IPS-NIHi7 (cell line): ENCODE data around the gene EPAS1.
A peak's percentile ranks its signal among the peaks of the same experiment; 100 is the strongest.

Experiments used
- DNase-seq: peaks from one replicate; pipeline ENCODE4 v3.0.0; 2012; ENCODE audit warnings: mixed read lengths; ENCODE audit errors: extremely low spot score

Gene EPAS1

DNA sequence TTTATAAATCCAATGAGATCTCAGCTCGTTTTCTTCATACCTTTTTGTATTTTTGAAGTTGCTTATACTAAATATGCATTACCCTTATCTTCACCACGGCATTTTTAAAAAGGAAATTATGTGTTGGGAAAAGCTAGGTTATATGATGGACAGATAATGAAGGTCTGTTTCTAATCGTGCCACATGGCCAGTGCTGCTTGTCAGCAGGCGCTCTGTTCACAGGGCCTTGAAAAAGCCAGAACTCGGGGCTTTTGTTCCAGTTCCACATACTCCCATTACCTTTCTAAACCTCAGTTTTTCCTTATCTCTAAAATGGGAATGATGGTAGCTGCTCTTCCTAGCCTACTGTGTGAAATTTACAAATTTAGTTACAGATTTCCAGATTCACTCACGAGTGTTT, 42.0 kb downstream of the EPAS1 start:
- DNase-seq = no peak

DNA sequence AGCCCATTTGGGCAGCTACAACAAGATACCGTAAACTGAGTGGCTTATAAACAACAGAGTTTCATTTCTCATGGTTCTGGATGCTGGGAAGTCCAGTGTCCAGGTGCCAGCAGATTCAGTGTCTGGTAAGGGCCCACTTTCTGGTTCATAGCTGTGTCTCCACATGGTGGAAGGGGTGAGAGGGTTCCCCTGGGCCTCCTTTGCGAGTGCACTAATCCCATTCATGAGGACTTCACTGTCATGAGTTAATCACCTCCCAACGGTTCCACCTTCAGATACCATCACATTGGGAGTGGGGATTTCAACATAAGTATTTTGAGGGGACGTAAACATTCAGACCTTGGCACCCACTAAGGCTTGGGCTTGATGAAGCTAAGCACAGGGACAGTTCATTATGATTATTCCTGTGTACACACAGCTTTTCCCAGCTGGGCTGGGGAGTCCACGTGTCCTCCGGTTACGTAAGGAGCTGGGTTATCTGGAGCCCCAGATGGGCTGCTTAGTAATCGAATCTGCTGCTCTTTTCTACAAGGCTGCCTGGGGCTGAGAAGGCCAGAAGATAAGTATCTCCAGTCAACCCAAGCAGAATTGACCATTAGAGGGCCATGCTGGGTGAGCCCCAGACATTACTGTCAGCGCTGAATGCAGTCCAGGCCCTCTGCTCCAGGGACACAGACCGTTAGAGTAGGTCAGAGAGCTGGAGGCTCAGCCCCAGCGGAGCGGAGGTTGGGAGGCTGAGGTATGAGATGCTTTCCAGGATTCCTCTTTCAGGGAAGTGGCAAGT, 42.7 kb downstream of the EPAS1 start:
- DNase-seq = peak; percentile 24

DNA sequence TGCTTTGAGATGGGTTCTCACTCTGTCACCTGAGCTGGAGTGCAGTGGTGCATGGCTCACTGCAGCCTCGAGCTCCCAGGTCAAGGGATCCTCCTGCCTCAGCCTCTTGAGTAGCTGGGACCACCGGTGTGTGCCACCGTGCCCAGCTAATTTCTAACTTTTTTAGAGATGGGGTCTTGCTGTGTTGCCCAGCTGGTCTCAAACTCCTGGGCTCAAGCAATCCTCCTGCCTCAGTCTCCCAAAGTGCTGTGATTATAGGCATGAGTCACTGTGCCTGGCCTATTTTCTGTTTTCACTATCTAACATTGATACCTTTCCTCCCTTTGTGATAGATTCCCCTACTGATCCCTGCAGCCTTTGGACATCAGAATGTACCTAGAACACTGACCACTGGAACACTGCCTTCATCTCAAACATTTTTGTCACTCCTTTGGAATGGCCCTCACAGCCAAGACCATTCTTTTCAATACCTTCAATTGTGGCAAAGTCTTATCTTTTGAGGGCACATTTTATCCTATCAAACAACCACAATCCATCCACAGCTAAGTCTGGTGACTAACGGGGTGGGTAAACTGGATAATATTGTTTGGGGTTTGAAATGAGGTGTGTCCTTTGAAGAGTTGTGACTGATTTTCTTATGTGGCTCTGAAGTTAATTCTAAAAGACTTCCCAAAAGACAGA, 43.7 kb downstream of the EPAS1 start:
- no peak for DNase-seq

DNA sequence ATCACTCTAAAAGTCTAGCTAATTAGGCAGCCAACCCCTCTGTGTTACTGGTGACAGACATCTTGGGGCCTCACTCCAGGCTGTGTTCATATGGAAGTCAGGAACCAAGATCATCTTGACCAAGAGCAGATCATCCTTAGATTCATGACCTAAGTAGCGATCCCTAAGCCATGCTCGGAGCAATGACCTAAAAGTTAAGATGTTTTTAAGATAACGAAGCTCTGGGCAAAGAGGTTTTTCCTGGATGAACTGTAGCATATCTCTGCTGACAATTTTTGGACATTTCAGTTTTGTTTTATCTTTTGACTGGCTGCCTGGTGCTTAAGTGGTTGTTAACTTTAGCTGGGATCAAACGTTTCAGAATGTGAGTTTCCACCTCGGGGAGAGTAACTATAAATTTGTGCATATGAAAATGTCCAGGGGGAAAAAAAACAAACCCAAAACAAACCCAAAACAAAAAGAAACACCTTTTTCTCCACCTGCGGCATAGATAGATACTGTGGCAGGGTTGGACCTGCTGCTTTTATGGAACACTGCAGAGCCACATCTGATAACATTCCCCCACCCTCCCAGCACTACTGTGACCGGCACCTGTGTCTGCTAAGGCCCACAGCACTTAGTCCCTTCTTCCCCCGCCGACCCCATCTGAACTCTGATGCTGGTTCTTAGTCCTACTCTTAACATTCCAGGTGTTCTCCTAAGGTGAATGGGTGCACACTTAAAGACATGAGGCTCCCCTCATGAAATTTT, 45.5 kb downstream of the EPAS1 start:
- DNase-seq = no peak

DNA sequence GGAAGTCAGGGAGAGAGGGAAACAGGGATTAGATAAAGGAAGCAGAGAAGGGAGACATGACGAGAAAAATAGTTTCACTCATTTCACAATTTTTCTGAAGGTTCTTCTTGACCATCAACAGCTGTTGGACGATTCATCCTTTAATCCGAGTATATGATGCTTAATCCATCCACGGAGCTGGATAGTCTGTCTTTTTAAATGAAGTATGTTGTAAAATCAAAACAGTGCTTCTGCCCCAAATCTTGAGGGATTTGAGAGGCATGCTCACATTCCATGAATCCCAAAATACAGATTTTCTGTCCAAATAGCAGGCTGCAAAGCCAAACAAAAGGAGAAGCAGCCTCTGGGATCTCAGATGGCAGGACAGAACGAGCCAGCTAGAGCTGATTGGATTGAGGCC, 47.5 kb downstream of the EPAS1 start:
- no peak for DNase-seq

DNA sequence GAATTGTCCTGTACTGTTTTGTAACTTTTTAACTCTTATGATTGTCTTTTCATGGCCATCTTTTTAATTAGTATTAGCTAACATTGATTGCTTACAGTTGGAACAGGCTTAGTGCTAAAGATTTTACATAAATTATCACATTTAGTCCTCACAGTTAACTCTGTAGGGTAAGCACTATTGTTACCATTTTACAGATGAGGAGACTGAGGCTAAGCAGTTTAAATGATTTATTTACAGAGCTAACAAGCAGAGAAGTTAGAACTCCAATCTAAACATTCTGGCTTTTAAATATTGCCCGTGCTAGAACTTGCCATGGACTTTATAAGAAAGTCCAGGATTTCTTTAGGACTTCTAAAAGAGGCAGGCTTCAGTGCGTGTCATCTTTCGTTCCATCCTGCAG, 48.6 kb downstream of the EPAS1 start:
- DNase-seq = no peak

DNA sequence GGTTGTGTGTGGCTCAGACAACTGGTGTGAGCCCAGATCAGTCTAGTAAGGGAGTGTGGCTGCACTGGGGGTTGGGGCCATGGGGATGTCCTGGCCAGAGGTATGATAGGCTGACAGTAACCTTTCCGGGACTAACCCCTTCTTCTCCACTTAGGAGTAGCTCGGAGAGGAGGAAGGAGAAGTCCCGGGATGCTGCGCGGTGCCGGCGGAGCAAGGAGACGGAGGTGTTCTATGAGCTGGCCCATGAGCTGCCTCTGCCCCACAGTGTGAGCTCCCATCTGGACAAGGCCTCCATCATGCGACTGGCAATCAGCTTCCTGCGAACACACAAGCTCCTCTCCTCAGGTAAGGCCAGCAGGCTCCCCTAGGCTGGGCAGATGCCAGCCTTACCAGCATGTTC, 49.5 kb downstream of the EPAS1 start:
- DNase-seq = no peak

DNA sequence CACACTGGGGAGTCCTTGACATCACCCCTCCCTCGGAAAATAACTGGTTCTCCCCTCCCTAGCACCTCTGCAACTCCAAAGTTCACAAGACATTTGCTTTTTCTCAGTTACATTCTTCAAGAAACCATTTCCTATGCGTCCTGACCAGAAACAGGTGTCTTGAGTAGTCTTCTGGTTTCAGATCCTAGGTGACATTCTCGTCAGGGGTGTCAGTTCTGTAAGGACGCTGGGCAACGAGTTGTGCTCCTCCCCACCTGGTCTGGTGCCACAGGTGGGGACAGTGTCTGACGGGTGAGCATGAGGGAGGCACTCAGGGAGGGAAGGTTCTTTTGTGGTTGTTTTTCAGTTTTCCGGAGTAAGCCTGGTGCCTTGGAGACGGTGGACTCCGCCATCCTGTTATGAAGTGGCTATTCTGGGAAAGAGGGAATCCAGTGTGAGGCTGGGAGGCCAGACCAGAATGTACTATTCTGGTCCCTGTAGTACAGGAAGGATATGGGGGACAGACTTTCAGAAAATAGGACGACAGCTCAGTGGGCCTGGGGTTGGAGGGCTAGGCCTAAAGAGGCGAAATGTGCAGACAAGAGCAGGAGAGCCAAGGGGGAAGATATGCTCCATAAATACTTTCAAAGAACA, 50.6 kb downstream of the EPAS1 start:
- DNase-seq = no peak

DNA sequence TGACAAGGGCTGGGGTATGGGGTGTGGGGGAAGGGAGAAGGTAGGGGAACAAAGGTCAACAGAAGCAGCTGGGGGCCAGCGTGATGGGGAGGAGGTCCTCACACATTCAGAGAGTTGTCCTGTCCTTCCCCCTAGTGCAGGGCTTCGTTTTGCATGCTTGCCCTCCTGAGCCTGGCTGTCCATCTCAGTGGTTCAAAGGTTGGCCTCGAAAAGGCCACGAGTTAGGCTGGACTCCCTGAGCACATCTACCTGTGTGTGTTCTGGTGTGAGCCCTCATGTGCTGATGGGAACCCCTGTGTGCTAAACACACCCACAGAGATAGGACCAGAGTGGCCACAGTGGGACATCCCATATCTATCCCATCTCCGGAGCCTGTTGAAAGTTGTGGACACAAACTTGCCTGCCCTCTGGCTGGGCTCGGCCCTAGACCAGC, 51.9 kb downstream of the EPAS1 start:
- no peak for DNase-seq

DNA sequence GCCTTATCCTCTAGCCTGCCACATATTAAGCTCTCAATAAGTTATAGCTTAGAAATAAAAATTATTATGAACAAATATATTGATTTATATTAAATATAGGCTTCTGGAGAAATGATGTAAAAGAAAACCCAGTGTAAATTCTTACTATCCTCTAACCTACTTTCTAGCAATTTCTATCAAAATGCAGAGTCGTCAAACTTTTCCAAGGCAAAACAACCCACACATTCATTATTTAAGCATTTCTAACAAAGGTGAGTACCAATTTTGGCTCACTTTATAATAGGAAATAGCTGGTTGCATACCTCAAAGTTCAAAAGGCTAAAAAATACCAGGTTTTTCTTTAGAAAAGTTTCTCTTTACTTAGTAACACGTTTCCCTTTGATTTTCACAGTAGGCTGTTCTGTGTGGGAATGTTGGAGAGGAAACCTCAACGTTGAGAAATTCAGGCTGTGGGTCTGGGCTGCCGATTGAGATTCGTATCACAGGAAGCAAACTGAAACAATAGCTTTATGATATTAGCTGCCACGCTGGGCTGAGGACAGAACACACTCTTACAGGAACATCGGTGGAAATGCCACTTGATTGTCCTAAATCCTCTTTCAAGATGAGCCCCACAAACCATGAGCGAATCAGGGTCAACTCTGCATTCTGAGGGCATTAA, 53.0 kb downstream of the EPAS1 start:
- DNase-seq = no peak

DNA sequence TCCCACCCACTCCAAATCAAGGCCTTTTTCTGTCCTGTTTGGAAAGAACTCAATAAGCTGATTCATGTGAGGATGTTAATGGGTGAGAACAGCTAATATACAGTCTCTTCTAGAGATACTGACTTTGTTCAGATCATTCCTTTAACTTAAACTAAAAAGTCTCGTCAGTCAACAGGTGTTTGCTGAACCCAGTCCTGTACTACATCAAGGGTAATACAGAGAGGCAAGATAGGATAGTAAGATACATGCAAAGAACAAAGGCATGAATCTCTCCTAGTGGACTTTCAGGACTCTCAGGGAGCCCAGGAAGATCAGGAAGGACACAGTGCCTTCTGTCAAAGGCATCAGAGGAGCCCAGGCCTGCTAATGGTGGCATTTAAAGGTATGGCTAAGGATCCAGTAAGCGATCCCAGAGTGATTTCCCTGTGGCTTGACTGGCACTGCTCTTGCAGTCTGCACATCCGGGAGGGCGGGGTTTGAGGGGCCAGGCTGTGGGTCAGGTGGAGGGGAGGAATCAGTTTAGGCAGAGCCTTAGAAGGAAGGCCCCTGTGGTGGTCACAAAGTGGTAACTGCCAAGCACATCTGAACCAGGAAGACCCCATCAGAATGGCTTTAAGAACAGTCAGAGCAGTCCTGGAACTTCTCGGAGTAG, 54.0 kb downstream of the EPAS1 start:
- no peak for DNase-seq

DNA sequence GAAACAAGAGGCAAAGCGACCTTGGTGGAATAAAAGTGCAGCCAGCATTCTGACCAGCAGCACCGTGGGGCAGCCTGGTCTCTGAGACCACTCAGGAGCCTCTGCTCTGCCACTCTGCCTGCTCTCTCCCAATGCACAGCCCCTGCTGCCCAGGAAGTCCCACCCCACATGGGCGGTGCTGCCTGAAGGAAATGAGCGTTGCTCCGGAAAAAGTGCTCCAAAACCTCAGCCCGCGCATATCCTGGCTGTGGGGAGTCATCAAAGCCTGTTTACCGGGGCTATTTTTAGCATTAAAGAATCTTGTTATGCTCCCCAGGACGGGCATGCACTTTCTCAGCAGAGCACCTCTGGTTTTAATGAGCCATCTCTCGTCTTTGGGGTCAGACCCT, 54.5 kb downstream of the EPAS1 start:
- no peak for DNase-seq

DNA sequence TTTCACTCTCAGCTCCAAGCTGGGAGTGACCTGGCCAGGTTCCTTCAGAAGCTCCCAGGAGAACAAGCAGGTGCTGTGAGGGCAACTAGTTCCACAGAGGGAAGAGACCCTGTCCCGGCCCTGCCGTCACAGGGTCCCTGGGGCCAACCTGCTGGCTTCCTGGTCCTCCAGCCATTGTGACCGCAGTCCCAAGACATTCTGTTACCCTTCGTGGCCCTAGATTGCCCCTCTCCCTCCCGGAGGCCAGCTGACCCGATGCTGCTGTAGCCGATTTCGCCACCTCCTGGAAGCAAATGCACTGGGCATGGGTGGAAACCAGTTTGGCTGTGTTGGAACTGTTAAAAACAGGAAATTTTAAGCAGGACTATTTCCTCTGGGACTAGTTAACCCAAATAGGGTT, 55.4 kb downstream of the EPAS1 start:
- DNase-seq = no peak

DNA sequence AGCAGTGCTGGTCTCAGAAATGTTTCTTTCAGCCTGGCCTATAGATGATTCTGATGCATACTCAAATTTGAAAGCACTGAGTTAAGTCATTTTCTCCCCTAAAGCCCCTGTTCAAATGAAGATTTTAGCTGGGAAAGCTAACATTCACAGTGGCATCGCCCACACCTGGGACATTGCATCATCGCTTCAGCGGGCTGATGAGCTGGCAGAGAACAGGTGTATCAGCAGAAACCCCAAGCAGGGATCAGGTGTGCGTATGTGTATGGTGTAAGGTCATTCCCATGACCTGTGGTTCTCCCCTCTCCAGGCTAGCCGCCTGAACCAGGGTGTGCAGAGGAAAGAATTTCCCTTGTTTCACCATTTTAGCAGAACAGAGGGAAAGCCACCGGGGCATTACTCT, 56.3 kb downstream of the EPAS1 start:
- no peak for DNase-seq

DNA sequence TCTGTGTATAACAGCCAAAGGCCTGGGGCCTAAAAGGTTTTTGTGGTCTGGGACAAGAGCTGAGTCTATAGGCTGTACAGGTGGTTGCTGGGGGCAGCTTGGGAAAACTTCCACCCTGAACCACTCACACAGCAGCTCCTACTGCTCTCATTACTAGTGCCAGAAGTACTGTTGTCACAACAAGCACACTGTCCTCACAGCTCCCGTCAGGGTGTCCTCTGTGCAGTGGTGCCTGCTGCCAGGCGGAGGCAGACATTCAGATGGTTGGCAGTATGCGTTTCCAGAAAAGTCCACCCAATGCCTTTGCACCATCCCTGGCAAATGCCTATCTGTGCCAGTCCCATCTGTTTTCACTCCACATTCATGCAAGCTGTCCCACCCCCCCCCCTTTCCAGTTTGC, 58.5 kb downstream of the EPAS1 start:
- no peak for DNase-seq

DNA sequence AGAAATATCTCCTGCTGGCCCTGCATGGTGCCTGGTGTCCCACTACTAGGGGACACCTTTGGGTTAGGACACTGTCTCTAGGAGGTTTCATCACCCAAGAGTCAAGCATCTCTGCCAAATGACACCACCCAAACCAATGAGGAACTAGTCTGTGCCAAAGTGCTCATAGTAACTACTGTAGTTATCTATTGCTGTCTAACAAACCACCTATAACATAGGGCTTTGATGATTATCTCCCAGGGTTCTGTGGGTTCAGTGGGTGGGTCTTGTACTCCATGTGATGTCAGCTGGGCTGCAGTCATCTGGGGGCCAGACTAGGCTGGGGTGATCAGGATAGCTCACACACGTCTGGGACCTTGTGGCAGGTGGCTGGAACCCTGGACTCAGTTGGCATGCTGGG, 59.8 kb downstream of the EPAS1 start:
- no peak for DNase-seq

DNA sequence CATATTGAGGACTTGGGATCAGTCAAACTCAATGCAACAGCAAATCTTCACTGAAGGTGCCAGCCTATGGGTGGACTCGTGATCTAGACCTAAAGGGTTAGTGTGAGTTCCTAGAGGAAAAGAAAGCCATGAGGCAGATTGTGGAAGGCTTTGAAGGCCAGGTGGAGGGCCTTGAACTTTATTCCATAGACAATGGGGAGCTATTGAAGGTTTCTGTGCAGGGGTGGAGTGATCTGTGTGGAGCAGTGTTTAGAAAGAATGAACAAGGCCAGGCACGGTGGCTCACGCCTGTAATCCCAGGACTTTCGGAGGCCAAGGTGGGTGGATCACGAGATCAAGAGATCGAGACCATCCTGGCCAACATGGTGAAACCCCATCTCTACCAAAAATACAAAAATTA, 61.5 kb downstream of the EPAS1 start:
- no peak for DNase-seq

DNA sequence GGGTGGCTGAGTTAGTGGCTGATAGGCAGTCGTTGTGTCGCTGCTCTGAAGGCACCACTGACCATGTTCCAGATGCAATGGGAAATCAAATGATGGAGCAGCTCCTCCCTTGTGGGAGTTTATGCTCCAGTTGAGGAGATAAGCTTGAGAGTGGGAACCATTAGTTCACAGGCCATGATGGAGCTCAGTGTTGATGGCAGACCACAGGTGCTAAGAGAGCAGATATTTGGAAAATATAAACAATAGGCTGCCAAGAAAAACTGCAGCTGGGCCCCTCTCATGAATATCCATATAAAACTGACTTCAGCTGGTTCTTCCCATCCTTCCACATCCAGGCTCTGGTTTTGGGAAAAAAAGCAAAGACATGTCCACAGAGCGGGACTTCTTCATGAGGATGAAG, 63.1 kb downstream of the EPAS1 start:
- no peak for DNase-seq

DNA sequence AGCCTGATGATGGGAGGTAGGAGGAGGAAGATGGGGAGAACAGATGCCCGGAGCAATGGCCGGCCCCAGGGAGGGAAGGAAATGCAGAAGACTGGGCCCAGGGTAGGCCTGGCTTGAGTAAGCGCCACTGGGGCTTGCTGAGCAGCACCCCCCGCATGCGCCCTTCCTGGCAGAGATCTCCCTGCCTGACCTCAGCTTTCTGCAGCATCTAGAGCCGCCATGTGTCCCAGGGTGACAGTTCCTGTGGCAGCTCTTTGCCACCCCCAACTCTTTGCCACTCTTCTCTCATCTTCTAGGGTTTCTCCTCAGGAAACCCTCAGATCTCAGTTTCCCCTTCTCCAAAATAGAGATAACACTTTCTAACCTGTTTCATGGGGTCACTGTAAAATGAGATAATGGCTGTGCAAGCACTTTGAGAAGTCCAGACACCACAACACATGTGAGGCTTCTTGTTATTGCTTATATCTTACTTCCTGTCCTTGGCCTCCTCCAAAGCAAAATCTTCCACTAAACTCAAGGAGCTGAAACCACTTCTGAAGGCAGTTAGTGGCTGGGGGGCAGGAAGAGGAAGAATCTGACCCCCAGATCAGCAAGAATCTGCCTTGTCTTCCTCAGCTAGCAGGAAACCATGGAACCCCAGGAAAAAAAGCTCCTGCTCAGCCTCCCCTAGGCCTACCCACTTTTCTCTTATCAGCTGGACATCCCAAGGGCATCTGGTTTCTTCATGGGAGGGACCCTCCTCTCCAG, 64.9 kb downstream of the EPAS1 start:
- no peak for DNase-seq

DNA sequence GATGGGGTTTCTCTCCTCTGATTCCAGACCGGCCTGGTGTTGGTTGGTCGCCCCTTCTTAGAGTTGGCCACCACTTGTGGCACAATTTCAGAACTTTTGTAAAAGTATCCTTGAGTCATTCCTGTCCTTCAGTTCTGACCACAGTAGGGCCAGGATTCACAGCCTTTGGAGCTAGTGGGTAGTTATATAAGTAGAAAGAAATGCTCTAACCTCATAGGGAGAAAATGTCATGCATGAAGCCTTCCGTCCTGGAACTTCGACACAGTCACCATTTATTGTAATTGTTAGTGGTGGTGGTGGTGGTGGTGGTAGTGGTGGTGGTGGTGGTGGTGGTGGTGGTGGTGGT, 65.4 kb downstream of the EPAS1 start:
- DNase-seq = no peak
